ENCODE data around the gene RUFY1.

DNA sequence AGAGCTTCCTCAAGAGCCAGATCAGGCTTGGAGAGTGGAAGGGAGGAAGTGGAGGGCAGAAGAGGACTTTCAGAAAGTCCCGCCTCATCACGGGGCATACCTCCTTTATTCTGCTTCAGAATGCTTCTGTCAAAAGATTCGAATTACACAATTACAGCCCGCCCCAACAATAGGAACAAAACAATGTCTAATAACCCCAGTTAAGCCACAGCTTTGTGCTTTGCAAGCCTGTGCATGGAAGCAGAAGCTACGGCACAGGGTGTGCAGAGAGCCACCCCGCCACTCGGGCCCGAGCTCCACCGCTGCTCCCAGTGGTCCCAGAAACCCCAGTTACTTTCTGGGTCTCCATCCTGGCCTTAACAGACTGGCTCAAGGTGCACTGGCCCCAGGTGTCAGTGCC, 49.6 kb downstream of the RUFY1 start:
- TF ChIP-seq, protein P1, sequence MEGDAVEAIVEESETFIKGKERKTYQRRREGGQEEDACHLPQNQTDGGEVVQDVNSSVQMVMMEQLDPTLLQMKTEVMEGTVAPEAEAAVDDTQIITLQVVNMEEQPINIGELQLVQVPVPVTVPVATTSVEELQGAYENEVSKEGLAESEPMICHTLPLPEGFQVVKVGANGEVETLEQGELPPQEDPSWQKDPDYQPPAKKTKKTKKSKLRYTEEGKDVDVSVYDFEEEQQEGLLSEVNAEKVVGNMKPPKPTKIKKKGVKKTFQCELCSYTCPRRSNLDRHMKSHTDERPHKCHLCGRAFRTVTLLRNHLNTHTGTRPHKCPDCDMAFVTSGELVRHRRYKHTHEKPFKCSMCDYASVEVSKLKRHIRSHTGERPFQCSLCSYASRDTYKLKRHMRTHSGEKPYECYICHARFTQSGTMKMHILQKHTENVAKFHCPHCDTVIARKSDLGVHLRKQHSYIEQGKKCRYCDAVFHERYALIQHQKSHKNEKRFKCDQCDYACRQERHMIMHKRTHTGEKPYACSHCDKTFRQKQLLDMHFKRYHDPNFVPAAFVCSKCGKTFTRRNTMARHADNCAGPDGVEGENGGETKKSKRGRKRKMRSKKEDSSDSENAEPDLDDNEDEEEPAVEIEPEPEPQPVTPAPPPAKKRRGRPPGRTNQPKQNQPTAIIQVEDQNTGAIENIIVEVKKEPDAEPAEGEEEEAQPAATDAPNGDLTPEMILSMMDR (IDR thresholded peaks at IDR 0.05): no peak
- no peak for TF ChIP-seq POLR2A (IDR thresholded peaks at IDR 0.05)

Measured in right lobe of liver (tissue), 4 donors.